Vagina (tissue), 2 donors: ENCODE results near the gene C12orf76.

Experiments
- CTCF ChIP-seq, 3 experiments: fragments of 450-650 bp in 2 of 3; fragments of 200-600 bp in 1 of 3; sonication (generic) in 1 of 3; IDR thresholded peaks; one replicate each; pipeline ENCODE4 v1.5.1; 2017 to 2019; ENCODE audit warnings: antibody characterized with exemption in 3 of 3, mild to moderate bottlenecking in 2 of 3, moderate library complexity in 2 of 3
- POLR2AphosphoS5 ChIP-seq, 2 donors: sonication (generic); formaldehyde crosslinking; IDR thresholded peaks; one replicate each; pipeline ENCODE4 v1.9.0; 2017; ENCODE audit warnings: antibody characterized with exemption in 2 of 2, mild to moderate bottlenecking in 2 of 2, low read depth in 1 of 2; ENCODE audit not compliant: insufficient read depth in 1 of 2

GRCh38 chr12:109997393-109997792 lies 50.9 kb downstream of the C12orf76 start:
- TF ChIP-seq POLR2AphosphoS5 (IDR thresholded peaks at IDR 0.05; ENCODE audit: insufficient read depth in 1 of 2, low read depth in 1 of 2) (no peak), CTCF (IDR thresholded peaks at IDR 0.05) (no peak)
